WTC11 (cell line): Measurements from ENCODE around the gene SBF2. TPM values are rescaled to one million over a fixed set of nuclear protein-coding genes. Genes with fewer than 3 reads are reported as not detected.
A peak's percentile ranks its signal among the peaks of the same experiment; 100 is the strongest.

Source experiments
- ATAC-seq: fragments of 200-7000 bp; cut with Tn5 transposase; 2 replicates; pipeline ENCODE4 v1.10.0; 2021; ENCODE audit warnings: mild to moderate bottlenecking, moderate library complexity
- CTCF ChIA-PET: fragments of 300-600 bp; sonication (Branson Sonifier 250); formaldehyde crosslinking; loops from one replicate; lab custom pipeline; 2021; ENCODE audit warnings: antibody characterized with exemption; lab: Charles Lee
- POLR2A ChIA-PET: fragments of 350-600 bp; sonication (Branson Sonifier 250); formaldehyde crosslinking; loops from one replicate; lab custom pipeline; 2021; ENCODE audit warnings: antibody characterized with exemption; lab: Charles Lee
- DNase-seq: peaks from one replicate; pipeline ENCODE4 v3.0.0; 2021; ENCODE audit warnings: low spot score
- H3K27ac Mint-ChIP-seq: 2 replicates; pipeline ENCODE4 v1.8.0; 2021; ENCODE audit warnings: mixed read lengths
- H3K27me3 Mint-ChIP-seq: 2 replicates; pipeline ENCODE4 v1.8.0; 2021; ENCODE audit warnings: low read depth, mild to moderate bottlenecking, moderate library complexity, mixed read lengths
- H3K36me3 Mint-ChIP-seq: 2 replicates; pipeline ENCODE4 v1.8.0; 2021; ENCODE audit warnings: mixed read lengths
- H3K4me1 Mint-ChIP-seq: 2 replicates; pipeline ENCODE4 v1.8.0; 2022; ENCODE audit warnings: mixed read lengths
- H3K4me3 Mint-ChIP-seq: 2 replicates; pipeline ENCODE4 v1.8.0; 2021; ENCODE audit warnings: mild to moderate bottlenecking, moderate library complexity, mixed read lengths
- H3K9me3 Mint-ChIP-seq: 2 replicates; pipeline ENCODE4 v1.8.0; 2021; ENCODE audit warnings: mixed read lengths
- CDX4 ChIP-seq: fragments of 250-450 bp; sonication (Bioruptor Pico); IDR thresholded peaks from 2 replicates; pipeline ENCODE4 v1.9.0; 2021; ENCODE audit warnings: moderate library complexity, mild to moderate bottlenecking, inconsistent platforms, borderline replicate concordance
- CREB1 ChIP-seq: sonication (generic); formaldehyde crosslinking; IDR thresholded peaks from 2 replicates; pipeline ENCODE4 v1.8.0; 2023; ENCODE audit warnings: mild to moderate bottlenecking, missing genetic modification reagents
- E2F4 ChIP-seq: sonication (generic); formaldehyde crosslinking; IDR thresholded peaks from 2 replicates; pipeline ENCODE4 v1.8.1; 2022; ENCODE audit warnings: low read depth, mild to moderate bottlenecking, moderate library complexity, missing genetic modification reagents, borderline replicate concordance
- GTF2I ChIP-seq: fragments of 250-450 bp; sonication (Bioruptor Pico); conservative IDR thresholded peaks from 2 replicates; pipeline ENCODE4 v1.4.0; 2021; ENCODE audit warnings: mild to moderate bottlenecking
- HMGA2 ChIP-seq: fragments of 250-450 bp; sonication (Bioruptor Pico); IDR thresholded peaks from 2 replicates; pipeline ENCODE4 v1.4.0; 2021; ENCODE audit warnings: mild to moderate bottlenecking, moderate library complexity
- IRF2 ChIP-seq: sonication (generic); formaldehyde crosslinking; IDR thresholded peaks from 2 replicates; pipeline ENCODE4 v1.8.0; 2022; ENCODE audit warnings: low read depth, missing genetic modification reagents, borderline replicate concordance
- KAT7 ChIP-seq: sonication (generic); formaldehyde crosslinking; IDR thresholded peaks from 2 replicates; pipeline ENCODE4 v1.8.1; 2023; ENCODE audit warnings: missing genetic modification reagents, mild to moderate bottlenecking, borderline replicate concordance
- MYBL2 ChIP-seq: sonication (generic); formaldehyde crosslinking; IDR thresholded peaks from 2 replicates; pipeline ENCODE4 v1.8.1; 2023; ENCODE audit warnings: mild to moderate bottlenecking, moderate library complexity, missing genetic modification reagents
- NR1H2 ChIP-seq: sonication (generic); formaldehyde crosslinking; IDR thresholded peaks from 2 replicates; pipeline ENCODE4 v1.9.0; 2021; ENCODE audit warnings: mild to moderate bottlenecking, moderate library complexity, missing genetic modification reagents
- OVOL2 ChIP-seq: fragments of 250-450 bp; sonication (Bioruptor Pico); IDR thresholded peaks from 2 replicates; pipeline ENCODE4 v1.9.0; 2021; ENCODE audit warnings: mild to moderate bottlenecking, borderline replicate concordance
- TP53 ChIP-seq: sonication (generic); formaldehyde crosslinking; IDR thresholded peaks from 2 replicates; pipeline ENCODE4 v1.8.1; 2023; ENCODE audit warnings: mild to moderate bottlenecking, missing genetic modification reagents
- ZNF219 ChIP-seq: sonication (generic); formaldehyde crosslinking; IDR thresholded peaks from 2 replicates; pipeline ENCODE4 v1.8.0; 2023; ENCODE audit warnings: missing genetic modification reagents, mild to moderate bottlenecking, borderline replicate concordance
- total RNA-seq: library from RNA; stranded (reverse); gene quantifications from 3 replicates; pipeline ENCODE4 v1.2.3, GENCODE V29; 2021
- TF ChIP-seq, protein P1 (sequence below): sonication (generic); formaldehyde crosslinking; IDR thresholded peaks from 2 replicates; pipeline ENCODE4 v1.8.0; 2022; ENCODE audit warnings: mild to moderate bottlenecking, missing genetic modification reagents
- TF ChIP-seq, protein P2 (sequence below): fragments of 250-450 bp; sonication (Bioruptor Pico); IDR thresholded peaks from 2 replicates; pipeline ENCODE4 v1.9.0; 2021; ENCODE audit warnings: mild to moderate bottlenecking
- TF ChIP-seq, protein P3 (sequence below): fragments of 250-450 bp; sonication (Bioruptor Pico); IDR thresholded peaks from 2 replicates; pipeline ENCODE4 v2.1.2; 2022; ENCODE audit warnings: mild to moderate bottlenecking, moderate library complexity

Gene SBF2
- total RNA-seq, 1 experiment from 2014 or later, result 47.6 TPM

- CTCF ChIA-PET, result no interaction called here
- POLR2A ChIA-PET, result interaction anchor here (0.6 kb wide), 1 partner anchor 286 kb away, joined by 3 read pairs; no protein-coding TSS in a partner anchor
Measured at GRCh38 chr11:10019906-10020682, 273.9 kb downstream of the SBF2 start.

DNA sequence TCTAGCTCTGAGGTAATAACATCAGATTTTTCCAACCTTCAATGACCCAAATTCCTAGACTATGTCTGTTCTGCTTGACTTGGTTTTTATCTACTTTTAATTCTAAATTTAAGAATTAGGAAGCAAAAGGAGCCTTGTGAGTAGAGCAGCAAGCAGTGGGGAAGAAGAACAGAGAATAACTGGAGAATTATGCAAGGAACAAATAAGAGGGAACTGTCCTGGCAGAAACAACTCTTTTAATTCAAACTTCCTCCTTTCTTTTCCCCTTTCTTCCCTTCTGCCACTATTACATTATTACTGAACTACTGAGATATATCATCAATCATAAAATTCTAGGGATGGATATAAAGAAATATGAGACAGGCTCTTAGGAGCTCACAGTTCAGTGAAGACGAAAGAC lies 276.1 kb downstream of the SBF2 start:
- H3K4me3 Mint-ChIP-seq, result no peak overlapping the region
- no peak for TF ChIP-seq E2F4 (CRISPR knock-in tag)
- TF ChIP-seq IRF2 (CRISPR knock-in tag), result no peak
- no peak for TF ChIP-seq ZNF219 (CRISPR knock-in tag)
- no peak for TF ChIP-seq MYBL2 (CRISPR knock-in tag)
- no peak for TF ChIP-seq KAT7
- no peak for TF ChIP-seq GTF2I (CRISPR knock-in tag)
- ChIA-PET POLR2A (no interaction called here), CTCF (no interaction called here)
- peaks cover 3% of the 10 kb centered on the region; the same call in 1 of the 2 replicates for H3K36me3 Mint-ChIP-seq
- no peak for DNase-seq
- H3K27ac Mint-ChIP-seq, result no peak overlapping the region
- H3K4me1 Mint-ChIP-seq, result peaks cover 41% of the 10 kb centered on the region
- H3K27me3 Mint-ChIP-seq, result no peaks in the 10 kb centered on the region
- ATAC-seq, result no peak
- H3K9me3 Mint-ChIP-seq, result no peaks in the 10 kb centered on the region

More at GRCh38 chr11:10019906-10020682, 273.9 kb downstream of the SBF2 start:
- no peaks in the 10 kb centered on the region for H3K9me3 Mint-ChIP-seq
- H3K36me3 Mint-ChIP-seq, result no peaks in the 10 kb centered on the region; the same call in 1 of the 2 replicates
- H3K4me1 Mint-ChIP-seq, result peaks cover 37% of the 10 kb centered on the region
- no peaks in the 10 kb centered on the region for H3K27me3 Mint-ChIP-seq
- TF ChIP-seq, protein P1, sequence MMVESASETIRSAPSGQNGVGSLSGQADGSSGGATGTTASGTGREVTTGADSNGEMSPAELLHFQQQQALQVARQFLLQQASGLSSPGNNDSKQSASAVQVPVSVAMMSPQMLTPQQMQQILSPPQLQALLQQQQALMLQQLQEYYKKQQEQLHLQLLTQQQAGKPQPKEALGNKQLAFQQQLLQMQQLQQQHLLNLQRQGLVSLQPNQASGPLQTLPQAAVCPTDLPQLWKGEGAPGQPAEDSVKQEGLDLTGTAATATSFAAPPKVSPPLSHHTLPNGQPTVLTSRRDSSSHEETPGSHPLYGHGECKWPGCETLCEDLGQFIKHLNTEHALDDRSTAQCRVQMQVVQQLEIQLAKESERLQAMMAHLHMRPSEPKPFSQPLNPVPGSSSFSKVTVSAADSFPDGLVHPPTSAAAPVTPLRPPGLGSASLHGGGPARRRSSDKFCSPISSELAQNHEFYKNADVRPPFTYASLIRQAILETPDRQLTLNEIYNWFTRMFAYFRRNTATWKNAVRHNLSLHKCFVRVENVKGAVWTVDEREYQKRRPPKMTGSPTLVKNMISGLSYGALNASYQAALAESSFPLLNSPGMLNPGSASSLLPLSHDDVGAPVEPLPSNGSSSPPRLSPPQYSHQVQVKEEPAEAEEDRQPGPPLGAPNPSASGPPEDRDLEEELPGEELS (CRISPR knock-in tag), result no peak
- TF ChIP-seq, protein P2, sequence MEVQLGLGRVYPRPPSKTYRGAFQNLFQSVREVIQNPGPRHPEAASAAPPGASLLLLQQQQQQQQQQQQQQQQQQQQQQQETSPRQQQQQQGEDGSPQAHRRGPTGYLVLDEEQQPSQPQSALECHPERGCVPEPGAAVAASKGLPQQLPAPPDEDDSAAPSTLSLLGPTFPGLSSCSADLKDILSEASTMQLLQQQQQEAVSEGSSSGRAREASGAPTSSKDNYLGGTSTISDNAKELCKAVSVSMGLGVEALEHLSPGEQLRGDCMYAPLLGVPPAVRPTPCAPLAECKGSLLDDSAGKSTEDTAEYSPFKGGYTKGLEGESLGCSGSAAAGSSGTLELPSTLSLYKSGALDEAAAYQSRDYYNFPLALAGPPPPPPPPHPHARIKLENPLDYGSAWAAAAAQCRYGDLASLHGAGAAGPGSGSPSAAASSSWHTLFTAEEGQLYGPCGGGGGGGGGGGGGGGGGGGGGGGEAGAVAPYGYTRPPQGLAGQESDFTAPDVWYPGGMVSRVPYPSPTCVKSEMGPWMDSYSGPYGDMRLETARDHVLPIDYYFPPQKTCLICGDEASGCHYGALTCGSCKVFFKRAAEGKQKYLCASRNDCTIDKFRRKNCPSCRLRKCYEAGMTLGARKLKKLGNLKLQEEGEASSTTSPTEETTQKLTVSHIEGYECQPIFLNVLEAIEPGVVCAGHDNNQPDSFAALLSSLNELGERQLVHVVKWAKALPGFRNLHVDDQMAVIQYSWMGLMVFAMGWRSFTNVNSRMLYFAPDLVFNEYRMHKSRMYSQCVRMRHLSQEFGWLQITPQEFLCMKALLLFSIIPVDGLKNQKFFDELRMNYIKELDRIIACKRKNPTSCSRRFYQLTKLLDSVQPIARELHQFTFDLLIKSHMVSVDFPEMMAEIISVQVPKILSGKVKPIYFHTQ, result no peak
- TF ChIP-seq HMGA2 (no peak), OVOL2 (CRISPR knock-in tag) (no peak), CDX4 (CRISPR knock-in tag) (no peak)
- TF ChIP-seq, protein P3, sequence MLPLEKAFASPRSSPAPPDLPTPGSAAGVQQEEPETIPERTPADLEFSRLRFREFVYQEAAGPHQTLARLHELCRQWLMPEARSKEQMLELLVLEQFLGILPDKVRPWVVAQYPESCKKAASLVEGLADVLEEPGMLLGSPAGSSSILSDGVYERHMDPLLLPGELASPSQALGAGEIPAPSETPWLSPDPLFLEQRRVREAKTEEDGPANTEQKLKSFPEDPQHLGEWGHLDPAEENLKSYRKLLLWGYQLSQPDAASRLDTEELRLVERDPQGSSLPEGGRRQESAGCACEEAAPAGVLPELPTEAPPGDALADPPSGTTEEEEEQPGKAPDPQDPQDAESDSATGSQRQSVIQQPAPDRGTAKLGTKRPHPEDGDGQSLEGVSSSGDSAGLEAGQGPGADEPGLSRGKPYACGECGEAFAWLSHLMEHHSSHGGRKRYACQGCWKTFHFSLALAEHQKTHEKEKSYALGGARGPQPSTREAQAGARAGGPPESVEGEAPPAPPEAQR, result no peak
- H3K27ac Mint-ChIP-seq, result peak overlapping the region; percentile 55; the same call in 1 of the 2 replicates
- DNase-seq (no peak), ATAC-seq (no peak)
- H3K4me3 Mint-ChIP-seq, result no peak overlapping the region

DNA sequence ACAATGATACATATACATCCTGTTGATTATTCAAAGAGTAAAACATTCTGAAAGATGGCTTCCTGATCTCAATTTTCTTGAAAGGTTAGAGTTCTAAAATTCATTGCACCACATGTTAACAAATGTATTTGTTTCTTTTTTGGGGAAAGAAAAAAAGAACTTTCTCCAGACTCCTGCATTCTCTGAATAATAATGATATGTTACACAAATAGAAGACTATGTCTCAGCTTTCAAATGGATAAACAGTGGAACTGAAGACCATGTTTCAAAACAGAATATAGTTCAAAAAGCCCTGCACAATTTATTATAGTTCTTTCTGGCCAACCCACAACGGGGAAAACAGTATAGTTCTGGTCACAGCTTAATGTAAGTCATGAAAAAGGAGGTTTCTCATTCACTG lies 277.0 kb downstream of the SBF2 start:
- ATAC-seq, result no peak
- peaks cover under 1% of the 10 kb centered on the region for H3K9me3 Mint-ChIP-seq
- CTCF ChIA-PET, result no interaction called here
- DNase-seq, result no peak
- H3K27ac Mint-ChIP-seq, result no peak overlapping the region
- H3K27me3 Mint-ChIP-seq, result no peaks in the 10 kb centered on the region
- TF ChIP-seq TP53, result no peak
- TF ChIP-seq CREB1 (CRISPR knock-in tag), result no peak
- TF ChIP-seq NR1H2 (CRISPR knock-in tag), result no peak
- H3K36me3 Mint-ChIP-seq, result peaks cover 5% of the 10 kb centered on the region
- peaks cover 36% of the 10 kb centered on the region for H3K4me1 Mint-ChIP-seq
- POLR2A ChIA-PET, result no interaction called here
- H3K4me3 Mint-ChIP-seq, result no peak overlapping the region
